Activated naive CD4-positive, alpha-beta T cell treated with anti-CD3 and anti-CD28 coated beads, Interleukin-2, amount 10 ng/mL, durations not matched to agents 7 days and 5 days (primary cell): ENCODE data around the gene SUMO1.

Experiments
- CTCF ChIA-PET: fragments of 350-600 bp; sonication (Branson Sonifier 250); formaldehyde crosslinking; loops from one replicate; lab custom pipeline; 2021; ENCODE audit warnings: antibody characterized with exemption; lab: Charles Lee
- DNase-seq: peaks from one replicate; pipeline ENCODE4 v3.0.0-alpha.2; 2020
- H3K27ac Mint-ChIP-seq: one replicate; pipeline ENCODE4 v1.8.0; 2021; ENCODE audit warnings: mild to moderate bottlenecking, moderate library complexity, mixed read lengths
- H3K27me3 Mint-ChIP-seq: one replicate; pipeline ENCODE4 v1.8.0; 2021; ENCODE audit warnings: mild to moderate bottlenecking, mixed read lengths
- H3K36me3 Mint-ChIP-seq: one replicate; pipeline ENCODE4 v1.8.0; 2021; ENCODE audit warnings: mixed read lengths
- H3K4me1 Mint-ChIP-seq: one replicate; pipeline ENCODE4 v1.8.0; 2021; ENCODE audit warnings: mixed read lengths
- H3K4me3 Mint-ChIP-seq: one replicate; pipeline ENCODE4 v1.8.0; 2021; ENCODE audit warnings: mild to moderate bottlenecking, moderate library complexity, mixed read lengths
- H3K9me3 Mint-ChIP-seq: one replicate; pipeline ENCODE4 v1.8.0; 2021; ENCODE audit warnings: mixed read lengths

Gene SUMO1

DNA sequence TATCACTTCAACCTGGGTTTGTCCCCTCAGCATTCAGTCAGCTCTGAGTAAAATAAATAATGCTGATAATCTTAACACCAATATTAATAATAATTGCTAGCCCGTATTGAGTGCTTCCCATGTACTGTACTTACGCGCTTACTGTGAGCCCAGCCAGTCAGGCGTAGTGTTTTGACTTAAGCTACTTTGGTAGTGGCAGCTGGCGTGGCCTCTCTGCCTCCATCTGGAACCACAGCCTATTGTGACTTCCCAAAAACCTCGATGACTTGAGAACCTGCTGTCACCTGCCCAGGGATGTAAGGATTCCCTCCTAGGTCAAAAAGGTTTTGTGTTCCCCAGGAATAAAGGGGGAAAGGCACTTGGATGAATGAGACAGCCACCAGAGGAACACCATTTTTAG, 53.2 kb downstream of the SUMO1 start:
- CTCF ChIA-PET = no interaction called here
- no peaks in the 10 kb centered on the region for H3K9me3 Mint-ChIP-seq

GRCh38 chr2:202184557-202184956, 53.8 kb downstream of the SUMO1 start:
- Mint-ChIP-seq H3K36me3 (no peaks in the 10 kb centered on the region), H3K4me3 (no peak overlapping the region), H3K27ac (no peak overlapping the region), H3K27me3 (peaks cover 31% of the 10 kb centered on the region), H3K4me1 (no peaks in the 10 kb centered on the region), H3K9me3 (no peaks in the 10 kb centered on the region)
- CTCF ChIA-PET = no interaction called here
- no peak for DNase-seq

More for the DNA sequence above, 53.2 kb downstream of the SUMO1 start:
- Mint-ChIP-seq H3K4me1 (no peaks in the 10 kb centered on the region), H3K27ac (no peak overlapping the region), H3K27me3 (peaks cover 36% of the 10 kb centered on the region), H3K36me3 (no peaks in the 10 kb centered on the region), H3K4me3 (no peak overlapping the region)
- DNase-seq = no peak

GRCh38 chr2:202178346-202178958, 59.9 kb downstream of the SUMO1 start:
- Mint-ChIP-seq H3K27me3 (peaks cover 6% of the 10 kb centered on the region), H3K36me3 (no peaks in the 10 kb centered on the region), H3K4me3 (no peak overlapping the region), H3K27ac (no peak overlapping the region), H3K4me1 (peaks cover under 1% of the 10 kb centered on the region), H3K9me3 (no peaks in the 10 kb centered on the region)
- CTCF ChIA-PET = interaction anchor here (0.7 to 2.7 kb wide), 9 partner anchors 9 to 319 kb away, joined by 3 to 33 read pairs (median 3); no protein-coding TSS in a partner anchor
- DNase-seq = peak; percentile 67

DNA sequence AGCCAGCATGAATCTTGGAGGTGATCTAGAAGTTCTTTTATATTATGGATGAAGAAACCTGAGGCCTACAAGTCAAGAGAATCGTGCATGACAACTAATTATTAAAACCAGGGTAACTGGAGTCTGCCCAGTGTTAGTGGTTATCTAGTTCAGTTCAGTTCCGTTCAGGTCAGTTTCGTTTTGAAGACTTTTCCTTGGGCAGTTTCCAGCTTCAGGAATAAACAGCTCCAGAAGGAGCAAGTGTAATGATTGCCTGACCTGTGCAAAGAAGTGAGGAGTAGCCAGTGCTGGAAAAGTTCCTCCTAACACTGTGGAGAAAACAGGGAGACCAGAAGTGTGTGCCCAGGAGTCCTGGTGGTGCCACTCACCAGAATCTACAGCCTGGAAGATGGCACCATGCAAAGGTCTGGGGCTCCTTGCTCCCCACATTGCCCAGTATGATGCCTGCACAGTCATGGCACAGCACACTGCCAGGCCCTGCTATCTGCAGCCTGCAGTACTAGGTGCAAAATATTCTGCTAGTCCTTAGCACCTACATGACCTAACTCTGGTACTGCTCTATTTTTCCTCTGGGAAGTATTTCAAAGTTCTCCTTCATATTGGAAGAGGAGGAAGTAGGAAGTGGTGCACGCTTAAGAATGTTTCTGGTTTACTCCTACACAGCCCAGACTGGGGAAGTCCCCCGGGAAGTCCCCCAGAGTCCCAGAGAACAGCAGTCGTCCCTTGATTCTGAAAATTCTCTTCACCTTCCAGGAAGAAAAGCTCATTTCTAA, 65.8 kb downstream of the SUMO1 start:
- no peak for DNase-seq
- Mint-ChIP-seq H3K4me1 (peaks cover 13% of the 10 kb centered on the region), H3K9me3 (no peaks in the 10 kb centered on the region), H3K27ac (peak overlapping the region; percentile 3), H3K4me3 (no peak overlapping the region), H3K27me3 (peaks cover 18% of the 10 kb centered on the region), H3K36me3 (no peaks in the 10 kb centered on the region)
- CTCF ChIA-PET = interaction anchor here (0.7 to 1.0 kb wide), 3 partner anchors 8 to 32 kb away, joined by 3 to 4 read pairs (median 3); no protein-coding TSS in a partner anchor

GRCh38 chr2:202171241-202171825, 67.1 kb downstream of the SUMO1 start:
- DNase-seq = peak; percentile 23
- no peak overlapping the region for H3K4me3 Mint-ChIP-seq
- H3K9me3 Mint-ChIP-seq = no peaks in the 10 kb centered on the region
- CTCF ChIA-PET = interaction anchor here (1.6 kb wide), 1 partner anchor 310 kb away, joined by 4 read pairs; no protein-coding TSS in a partner anchor
- H3K27ac Mint-ChIP-seq = no peak overlapping the region
- H3K4me1 Mint-ChIP-seq = peaks cover 13% of the 10 kb centered on the region
- H3K36me3 Mint-ChIP-seq = no peaks in the 10 kb centered on the region
- H3K27me3 Mint-ChIP-seq = peaks cover 18% of the 10 kb centered on the region

DNA sequence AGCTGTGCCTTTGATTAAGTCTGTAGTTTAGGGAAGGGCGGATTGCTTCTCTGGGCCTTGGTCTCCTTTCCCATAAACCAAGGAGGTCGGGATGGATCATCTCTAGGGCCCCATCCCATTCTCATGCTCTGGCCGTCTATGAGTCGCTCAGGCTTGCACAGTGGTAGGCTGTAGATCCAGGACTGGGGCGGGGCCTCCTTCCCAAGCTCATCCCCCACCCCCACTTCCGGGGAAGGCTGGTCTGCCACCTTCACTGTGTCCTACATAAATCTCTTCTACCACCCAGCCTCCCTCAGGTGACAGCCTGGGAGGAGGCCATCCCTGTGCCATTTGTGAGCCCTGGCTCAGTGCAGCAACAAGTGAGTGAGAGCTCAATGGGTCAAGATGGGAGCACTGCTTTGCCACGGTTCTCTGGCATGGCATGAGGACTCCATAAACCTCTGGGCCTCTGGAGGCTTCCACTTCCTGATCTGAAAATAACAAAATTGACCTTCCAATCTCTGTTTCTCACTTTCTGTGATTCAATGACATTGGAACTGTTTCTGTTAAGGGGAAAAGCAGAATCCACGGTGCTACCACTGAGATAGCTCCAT, 68.5 kb downstream of the SUMO1 start:
- CTCF ChIA-PET = interaction anchor here (0.7 kb wide), 1 partner anchor 369 kb away, joined by 3 read pairs; no protein-coding TSS in a partner anchor
- peaks cover 18% of the 10 kb centered on the region for H3K27me3 Mint-ChIP-seq
- DNase-seq = no peak
- H3K9me3 Mint-ChIP-seq = no peaks in the 10 kb centered on the region
- H3K36me3 Mint-ChIP-seq = no peaks in the 10 kb centered on the region
- no peak overlapping the region for H3K27ac Mint-ChIP-seq
- H3K4me1 Mint-ChIP-seq = peaks cover 13% of the 10 kb centered on the region
- H3K4me3 Mint-ChIP-seq = no peak overlapping the region

GRCh38 chr2:202169131-202169530, 69.3 kb downstream of the SUMO1 start:
- no peak for DNase-seq
- H3K36me3 Mint-ChIP-seq = no peaks in the 10 kb centered on the region
- no peak overlapping the region for H3K4me3 Mint-ChIP-seq
- H3K9me3 Mint-ChIP-seq = no peaks in the 10 kb centered on the region
- peaks cover 18% of the 10 kb centered on the region for H3K27me3 Mint-ChIP-seq
- no peak overlapping the region for H3K27ac Mint-ChIP-seq
- peaks cover 13% of the 10 kb centered on the region for H3K4me1 Mint-ChIP-seq
- CTCF ChIA-PET = interaction anchor here (0.7 to 1.0 kb wide), 2 partner anchors 14 to 368 kb away, joined by 3 read pairs; no protein-coding TSS in a partner anchor

- H3K36me3 Mint-ChIP-seq = no peaks in the 10 kb centered on the region
- no peaks in the 10 kb centered on the region for H3K4me1 Mint-ChIP-seq
- CTCF ChIA-PET = no interaction called here
- H3K27me3 Mint-ChIP-seq = peaks cover 10% of the 10 kb centered on the region
- no peak overlapping the region for H3K27ac Mint-ChIP-seq
- no peaks in the 10 kb centered on the region for H3K9me3 Mint-ChIP-seq
- no peak overlapping the region for H3K4me3 Mint-ChIP-seq
- no peak for DNase-seq
Observed at GRCh38 chr2:202165945-202166344, 72.5 kb downstream of the SUMO1 start.

GRCh38 chr2:202165208-202165607, 73.2 kb downstream of the SUMO1 start:
- no peaks in the 10 kb centered on the region for H3K9me3 Mint-ChIP-seq
- CTCF ChIA-PET = no interaction called here
- peaks cover 3% of the 10 kb centered on the region for H3K27me3 Mint-ChIP-seq
- DNase-seq = no peak
- H3K27ac Mint-ChIP-seq = no peak overlapping the region
- no peaks in the 10 kb centered on the region for H3K36me3 Mint-ChIP-seq
- no peaks in the 10 kb centered on the region for H3K4me1 Mint-ChIP-seq
- no peak overlapping the region for H3K4me3 Mint-ChIP-seq

GRCh38 chr2:202164411-202164810, 74.0 kb downstream of the SUMO1 start:
- no peaks in the 10 kb centered on the region for H3K27me3 Mint-ChIP-seq
- no peaks in the 10 kb centered on the region for H3K9me3 Mint-ChIP-seq
- H3K4me1 Mint-ChIP-seq = no peaks in the 10 kb centered on the region
- no peak for DNase-seq
- H3K36me3 Mint-ChIP-seq = no peaks in the 10 kb centered on the region
- CTCF ChIA-PET = interaction anchor here (0.6 to 1.6 kb wide), 2 partner anchors 9 to 14 kb away, joined by 4 to 8 read pairs; no protein-coding TSS in a partner anchor
- no peak overlapping the region for H3K4me3 Mint-ChIP-seq
- H3K27ac Mint-ChIP-seq = no peak overlapping the region

DNA sequence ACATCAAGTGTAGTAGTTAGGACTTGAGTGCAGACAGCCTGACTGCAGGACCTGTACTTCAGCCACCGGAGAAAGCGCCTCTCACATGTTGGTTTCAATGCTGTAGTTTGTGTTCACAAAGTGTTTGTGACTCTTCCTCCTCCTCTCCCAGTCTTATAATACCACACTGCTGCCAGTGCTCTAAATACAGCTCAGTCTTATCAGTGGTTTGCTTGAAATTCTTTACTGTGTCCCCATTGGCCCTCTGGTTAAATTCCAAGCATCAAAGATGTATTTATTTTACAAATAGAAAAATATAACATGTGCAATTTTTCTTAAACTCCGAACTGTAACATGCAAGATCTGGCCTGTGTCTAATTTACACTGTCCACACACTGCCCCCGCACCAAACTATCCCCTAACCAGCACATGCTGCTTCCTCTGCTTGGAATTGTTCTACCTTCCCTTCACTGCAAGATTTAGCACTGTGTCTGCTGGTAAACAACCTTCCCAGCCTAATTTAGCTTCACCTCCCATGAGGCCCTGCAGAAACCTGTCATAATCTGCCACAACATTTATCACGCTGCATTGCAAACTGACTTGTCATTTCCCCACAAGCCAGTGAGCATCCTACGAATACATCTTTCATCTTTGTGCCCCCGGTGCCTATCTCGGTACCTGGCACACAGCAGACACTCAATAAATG, 77.1 kb downstream of the SUMO1 start:
- no peaks in the 10 kb centered on the region for H3K4me1 Mint-ChIP-seq
- no peak overlapping the region for H3K27ac Mint-ChIP-seq
- no peaks in the 10 kb centered on the region for H3K9me3 Mint-ChIP-seq
- no peak overlapping the region for H3K4me3 Mint-ChIP-seq
- peaks cover 3% of the 10 kb centered on the region for H3K27me3 Mint-ChIP-seq
- H3K36me3 Mint-ChIP-seq = no peaks in the 10 kb centered on the region
- no peak for DNase-seq
- CTCF ChIA-PET = no interaction called here

DNA sequence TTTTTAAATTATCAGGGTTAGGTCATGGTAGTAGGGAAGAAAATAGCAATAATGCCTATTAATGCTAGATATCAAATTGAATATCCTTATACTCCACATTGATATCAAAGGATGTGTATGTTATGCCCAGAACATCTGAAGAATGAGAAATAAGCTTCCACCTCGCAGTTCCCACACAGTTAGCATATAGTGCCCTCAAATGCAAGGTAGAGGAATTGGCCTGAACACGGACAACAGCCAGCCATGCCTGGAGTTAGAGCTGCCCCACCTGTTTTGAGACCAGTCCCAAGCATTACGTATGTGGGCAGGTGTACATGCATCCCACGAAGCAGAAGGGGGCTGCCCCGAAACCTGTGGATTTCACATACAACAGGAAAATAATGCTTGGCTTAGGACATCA, 79.6 kb downstream of the SUMO1 start:
- CTCF ChIA-PET = no interaction called here
- no peak for DNase-seq
- Mint-ChIP-seq H3K27ac (no peak overlapping the region), H3K27me3 (peaks cover 8% of the 10 kb centered on the region), H3K36me3 (no peaks in the 10 kb centered on the region), H3K9me3 (no peaks in the 10 kb centered on the region), H3K4me3 (no peak overlapping the region), H3K4me1 (no peaks in the 10 kb centered on the region)

DNA sequence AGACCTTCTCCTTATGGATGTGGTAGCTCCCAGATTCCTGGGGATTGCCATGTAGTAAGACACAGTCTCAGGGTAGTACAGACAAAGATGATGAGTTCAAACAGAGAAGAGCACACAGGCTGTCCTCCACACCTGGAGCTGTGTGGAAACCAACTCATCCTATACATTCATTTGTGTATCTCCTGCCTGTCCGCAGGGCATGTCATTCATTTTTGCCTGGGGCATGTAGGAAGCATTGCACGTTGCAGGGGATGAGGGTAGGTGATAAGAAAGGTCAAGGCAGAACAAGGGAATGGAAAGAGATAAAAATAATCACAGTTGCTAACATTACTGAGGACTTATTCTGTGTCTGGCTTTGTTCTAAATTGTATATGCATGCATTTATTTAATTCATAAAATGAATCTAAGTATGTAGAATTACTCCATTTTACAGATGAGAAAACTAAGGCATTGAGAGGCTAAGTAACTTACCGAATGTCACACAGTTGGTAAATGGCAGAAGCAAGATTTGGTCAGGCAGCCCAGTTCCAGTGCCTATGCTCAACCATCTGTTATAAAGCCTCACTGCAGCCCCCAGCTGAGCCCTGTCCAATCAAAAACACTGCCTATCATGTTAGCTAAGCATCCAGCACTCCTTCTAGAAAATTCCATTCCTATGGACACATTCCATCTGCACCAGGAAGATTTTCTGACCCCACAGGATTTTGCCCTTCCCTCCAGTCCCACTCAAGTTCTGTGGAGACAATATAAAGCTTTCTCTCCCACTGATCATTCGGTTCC, 81.0 kb downstream of the SUMO1 start:
- H3K9me3 Mint-ChIP-seq = no peaks in the 10 kb centered on the region
- CTCF ChIA-PET = no interaction called here
- H3K27me3 Mint-ChIP-seq = peaks cover 15% of the 10 kb centered on the region
- DNase-seq = no peak
- H3K27ac Mint-ChIP-seq = no peak overlapping the region
- H3K36me3 Mint-ChIP-seq = no peaks in the 10 kb centered on the region
- H3K4me1 Mint-ChIP-seq = no peaks in the 10 kb centered on the region
- no peak overlapping the region for H3K4me3 Mint-ChIP-seq
